HG03135 (cell line): ENCODE measurements around the gene KCNK16.

Experiments used
- ATAC-seq: cut with Tn5 transposase; IDR thresholded peaks from one replicate; pipeline ENCODE4 v1.9.1; 2021; ENCODE audit warnings: mild to moderate bottlenecking, moderate library complexity; ENCODE audit not compliant: unreplicated experiment

The KCNK16 gene

DNA sequence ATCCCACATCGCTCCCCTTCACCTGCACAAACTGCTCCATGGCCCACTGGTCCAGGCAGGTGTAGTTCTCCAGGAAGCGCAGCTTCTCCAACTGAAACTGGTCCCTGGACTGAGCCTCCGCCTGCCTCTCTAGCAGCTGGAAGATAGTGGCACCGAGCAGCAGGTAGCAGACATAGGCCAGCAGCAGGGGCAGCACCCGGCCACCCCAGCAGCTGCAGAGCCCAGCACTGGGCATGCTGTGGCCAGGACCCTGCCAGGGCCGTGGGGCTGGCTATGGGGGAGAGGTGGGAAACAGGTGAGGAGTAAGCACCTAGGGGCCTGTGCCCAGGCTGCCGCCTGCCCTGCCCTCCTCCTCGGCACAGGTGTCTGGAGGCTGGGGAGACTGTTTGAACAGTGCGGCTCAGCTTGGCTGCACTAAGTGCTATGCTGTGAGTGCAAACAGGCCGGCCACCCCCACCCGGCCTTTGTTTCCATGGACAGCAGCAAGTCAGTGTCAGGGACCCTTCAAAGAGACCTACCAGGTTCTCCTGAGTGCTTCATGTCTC, at the start of gene KCNK16:
Gene KCNK16, minus strand, starts transcription at position 397 of the 545 bp plus-strand sequence. Its CDS starts 162 bp downstream, at position 235.
- no peak for ATAC-seq

DNA sequence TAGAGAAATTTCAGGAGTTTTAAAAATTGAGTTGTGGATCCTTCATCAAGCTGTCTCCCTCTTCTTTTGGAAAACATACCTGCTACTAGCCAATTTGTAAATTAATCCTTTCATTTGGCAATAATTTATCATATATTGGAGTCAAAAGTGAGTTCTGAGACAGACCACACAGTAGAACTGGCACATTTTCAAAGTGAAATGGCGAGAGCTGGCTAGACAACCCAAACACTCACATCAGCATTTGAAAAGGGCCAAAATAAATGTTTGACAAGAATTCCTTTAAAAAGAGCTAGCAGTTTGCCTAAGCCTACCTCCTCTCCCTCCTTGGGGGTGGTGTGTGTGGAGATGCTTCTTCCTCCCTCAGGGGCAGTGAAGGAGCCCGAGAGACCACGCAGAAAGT, 47.9 kb upstream of the KCNK16 start:
- ATAC-seq, result no peak

DNA sequence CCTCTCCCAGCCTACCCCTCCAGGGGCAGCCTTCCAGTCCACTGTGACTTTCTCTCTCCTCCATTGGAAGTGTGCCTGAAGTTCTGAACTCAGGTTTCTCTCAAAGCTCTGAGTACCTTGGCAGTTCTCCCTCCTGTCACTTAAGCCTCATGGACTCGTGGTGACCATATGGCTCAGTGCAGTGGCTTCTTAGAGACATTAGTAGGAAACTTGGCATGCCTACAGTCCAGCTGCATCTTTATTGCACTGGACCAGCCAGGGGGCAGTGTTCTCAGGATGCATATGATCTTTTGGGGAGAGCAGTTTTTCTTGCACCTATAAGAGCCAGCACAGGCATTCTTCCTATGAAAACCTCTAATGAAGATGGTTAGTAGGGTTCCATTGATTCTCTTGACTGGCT, 47.5 kb upstream of the KCNK16 start:
- ATAC-seq, result no peak

DNA sequence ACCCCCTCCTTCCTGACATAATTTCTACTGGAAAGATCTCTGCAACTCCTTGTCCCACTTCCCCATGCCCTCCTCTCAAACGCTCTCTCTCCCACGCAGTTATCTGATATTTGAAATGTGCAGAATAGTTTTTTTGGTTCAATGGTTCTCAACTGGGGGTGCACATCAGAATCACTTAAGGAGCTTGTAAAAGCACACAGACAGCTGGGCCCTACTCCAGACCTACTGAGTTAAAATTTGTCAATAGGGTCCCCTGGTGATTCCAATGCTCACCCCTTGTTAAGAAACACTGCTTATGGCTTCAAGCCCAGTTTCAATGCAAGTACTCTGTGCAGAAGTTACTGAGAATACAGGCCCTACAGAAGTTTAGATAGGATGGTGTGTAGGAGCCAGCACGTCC, 45.2 kb upstream of the KCNK16 start:
- no peak for ATAC-seq

DNA sequence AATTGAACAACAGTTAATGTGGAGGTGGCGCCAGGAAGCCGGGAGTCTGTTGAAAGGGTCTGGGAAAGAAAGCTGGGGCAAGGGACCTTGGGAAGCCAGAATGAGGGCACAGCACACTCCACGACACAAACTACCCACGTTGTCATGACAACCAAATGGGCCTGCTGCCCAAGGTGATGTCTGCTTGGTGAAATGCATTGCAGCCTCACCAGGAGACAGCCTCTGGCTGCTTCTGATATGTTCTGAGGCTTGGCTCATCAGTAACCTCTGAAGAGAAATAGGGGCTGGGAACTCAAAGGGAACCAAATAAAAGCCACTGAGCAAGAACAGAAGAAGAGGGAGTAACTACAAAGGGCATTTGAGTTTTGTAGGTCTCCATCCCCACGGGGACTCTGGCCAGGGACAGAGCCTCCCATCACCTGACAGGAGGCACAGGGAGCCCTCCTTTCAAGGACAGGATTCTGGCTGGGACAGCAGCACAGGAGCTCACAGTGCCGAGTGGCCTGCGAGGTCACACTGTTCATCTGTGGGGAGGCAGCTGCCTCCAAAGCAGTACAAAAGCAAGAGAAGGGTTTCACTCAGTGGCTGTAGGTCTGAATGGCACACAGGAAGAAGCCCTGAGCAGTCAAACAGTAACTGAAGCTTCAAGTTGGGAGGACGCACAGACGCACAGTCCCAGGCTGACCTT, 44.6 kb upstream of the KCNK16 start:
- ATAC-seq, result no peak

DNA sequence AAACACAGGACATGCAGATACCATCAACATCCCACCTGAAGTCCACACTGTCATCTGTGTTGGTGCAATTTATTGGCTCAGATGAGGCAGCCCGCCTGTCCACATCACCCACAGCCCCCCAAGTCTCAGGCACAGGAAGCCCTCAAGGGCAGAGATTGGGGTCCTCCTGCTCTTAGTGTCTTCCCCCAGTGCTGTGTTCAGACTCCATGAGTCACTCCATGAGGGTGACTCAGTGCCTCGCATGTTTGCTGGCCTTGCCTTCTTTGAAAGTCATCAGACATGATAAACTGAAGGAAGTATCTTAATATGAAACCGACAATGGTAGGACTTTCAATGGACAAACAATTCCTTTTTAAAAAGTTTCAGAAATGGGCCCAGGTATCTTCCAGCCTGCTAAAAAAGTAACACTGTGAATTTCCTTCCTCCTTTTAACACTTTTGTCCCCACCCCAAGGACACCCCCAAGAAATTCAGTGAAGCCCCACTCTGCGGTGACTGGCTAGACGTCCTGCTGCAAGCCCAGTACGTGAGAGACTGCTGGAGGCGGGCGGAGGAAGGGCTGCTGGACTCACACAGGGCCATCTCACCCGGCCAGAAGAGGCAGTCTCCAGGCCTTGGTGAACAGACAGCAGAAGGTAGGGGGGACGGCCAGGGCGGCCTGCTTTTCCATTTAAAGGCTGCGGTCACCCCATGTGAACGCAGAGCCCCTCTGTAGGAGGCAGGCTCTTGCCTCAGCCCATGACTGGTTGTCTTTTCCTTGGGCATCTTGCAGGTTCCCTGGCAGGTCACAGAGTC, 43.0 kb upstream of the KCNK16 start:
- ATAC-seq, result no peak

DNA sequence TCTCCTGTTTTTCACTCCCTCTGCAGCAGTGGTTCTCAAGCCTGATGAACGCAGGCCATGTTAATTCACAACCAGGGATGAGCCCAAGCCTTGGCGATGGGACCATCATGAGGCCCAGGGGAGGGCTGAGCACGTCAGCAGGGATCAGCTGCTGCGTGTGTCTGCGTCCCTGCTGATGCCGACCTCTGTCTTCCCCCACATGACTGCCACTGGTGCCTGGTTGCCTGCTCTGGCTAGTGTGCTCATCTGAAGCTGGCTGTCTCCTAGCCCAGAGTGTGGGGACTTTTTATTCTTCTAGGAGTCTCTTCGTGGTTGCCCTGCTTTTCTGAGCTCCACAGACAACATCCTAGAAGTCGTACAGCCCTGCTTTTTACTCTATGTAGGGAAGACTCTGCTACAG, 40.8 kb upstream of the KCNK16 start:
- no peak for ATAC-seq

DNA sequence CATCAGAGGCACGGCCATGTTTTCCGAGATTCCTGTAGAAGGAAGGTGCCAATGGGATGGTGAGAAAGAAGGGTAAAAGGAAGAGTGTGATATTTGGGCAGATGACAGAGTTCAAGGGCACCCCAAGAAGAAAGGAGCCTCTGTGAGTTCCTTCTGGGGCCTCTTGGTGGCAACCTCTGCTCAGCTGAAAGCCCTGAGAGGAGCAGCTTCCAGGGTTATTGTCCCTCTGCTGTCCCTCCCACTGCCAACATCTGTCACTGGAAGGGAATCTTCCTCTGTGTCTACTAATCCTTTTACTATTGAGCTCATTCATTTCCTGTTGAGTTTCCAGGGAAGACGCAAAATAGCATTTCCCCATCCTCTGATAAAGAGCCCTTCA, 40.0 kb upstream of the KCNK16 start:
- no peak for ATAC-seq

DNA sequence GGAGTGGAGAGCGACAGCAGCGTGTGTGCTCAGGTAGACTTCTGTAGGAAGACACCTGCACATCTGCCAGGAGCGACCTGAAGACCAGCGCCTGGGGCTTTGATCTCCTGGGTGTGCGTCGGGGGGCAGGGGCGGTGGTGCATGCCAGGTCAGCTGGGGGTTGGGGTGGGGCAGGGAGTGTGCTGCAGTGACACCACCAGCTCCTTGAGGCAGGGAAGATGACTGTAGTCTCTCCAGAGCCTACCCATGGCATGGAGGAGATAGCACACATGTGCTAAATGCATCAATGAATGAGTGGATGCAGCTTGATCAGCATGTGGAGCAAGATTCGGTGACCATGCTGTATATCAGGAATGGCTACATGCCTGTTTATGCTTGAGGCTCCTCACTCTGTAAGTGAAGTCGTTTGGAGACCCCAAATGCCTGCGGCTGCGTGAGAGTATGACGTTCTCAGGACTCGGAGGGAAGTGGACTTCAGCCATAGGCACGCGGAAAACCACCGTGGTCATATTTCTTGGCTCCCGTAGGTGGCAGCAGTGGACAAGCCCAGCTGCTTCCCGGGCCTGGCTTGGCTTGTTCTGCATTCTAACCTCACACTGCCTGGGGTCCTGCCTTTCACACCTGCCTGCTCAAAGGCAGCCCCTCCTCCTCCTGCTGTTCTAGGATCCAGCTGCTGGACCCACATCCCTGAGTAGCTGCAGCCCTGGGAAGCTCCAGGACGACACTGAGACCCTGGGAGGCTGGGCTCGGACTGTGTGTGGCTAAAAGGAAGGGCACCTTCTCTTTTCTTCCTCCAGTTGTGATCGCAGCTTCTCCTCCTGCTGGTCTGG, 39.4 kb upstream of the KCNK16 start:
- ATAC-seq, result peak; percentile 71

DNA sequence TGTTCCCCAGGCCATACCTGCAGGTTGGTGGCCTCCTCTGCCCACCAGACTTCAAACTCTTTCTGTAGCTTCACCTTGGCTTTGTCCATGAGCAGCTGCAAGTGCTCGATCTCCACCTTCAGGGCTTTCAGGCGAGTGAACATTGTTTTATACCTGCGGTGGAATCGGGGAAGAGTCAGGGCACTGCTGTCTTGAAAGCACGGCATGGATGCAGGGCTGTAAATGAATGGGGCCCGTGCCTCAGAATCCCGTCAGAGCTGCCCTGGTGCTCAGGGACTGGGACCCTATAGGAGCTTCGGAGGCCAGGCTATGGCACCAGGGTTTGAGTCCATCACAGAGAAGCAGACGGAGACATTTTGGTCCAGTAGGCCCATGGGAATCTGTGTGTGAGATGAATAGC, 37.9 kb upstream of the KCNK16 start:
- no peak for ATAC-seq

DNA sequence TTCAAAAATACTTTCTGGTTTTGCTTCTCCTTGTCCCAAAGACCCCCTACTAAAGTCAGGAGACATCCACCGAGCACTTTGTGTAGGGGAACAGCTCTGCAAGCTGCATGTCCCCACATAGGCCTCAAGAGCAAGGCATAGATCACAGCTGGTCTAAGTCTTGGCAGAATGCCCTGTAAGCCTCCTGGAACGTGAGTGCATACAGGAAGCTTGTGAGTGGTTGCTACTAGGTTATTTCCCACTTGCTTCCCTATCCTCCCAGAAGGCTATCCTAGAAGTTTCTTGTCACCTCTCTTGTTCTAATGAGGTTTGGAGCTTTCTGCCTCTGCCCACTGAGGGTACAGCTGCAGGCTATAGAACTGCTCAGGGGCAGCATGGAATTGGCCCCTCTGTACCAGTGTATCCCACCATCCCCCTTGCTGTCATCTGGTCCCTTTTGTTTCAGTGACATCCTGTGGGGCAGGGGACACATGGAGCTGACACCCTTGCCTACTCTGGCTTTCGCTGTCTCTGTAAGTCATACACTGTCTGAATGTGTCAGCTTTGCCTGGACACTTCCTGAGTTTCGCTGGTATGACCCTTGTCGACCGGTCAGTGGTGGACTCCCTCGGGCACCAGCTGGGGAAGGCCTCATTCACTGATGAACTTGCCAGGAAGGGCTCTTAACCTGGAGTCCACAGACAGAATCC, 35.6 kb upstream of the KCNK16 start:
- no peak for ATAC-seq

DNA sequence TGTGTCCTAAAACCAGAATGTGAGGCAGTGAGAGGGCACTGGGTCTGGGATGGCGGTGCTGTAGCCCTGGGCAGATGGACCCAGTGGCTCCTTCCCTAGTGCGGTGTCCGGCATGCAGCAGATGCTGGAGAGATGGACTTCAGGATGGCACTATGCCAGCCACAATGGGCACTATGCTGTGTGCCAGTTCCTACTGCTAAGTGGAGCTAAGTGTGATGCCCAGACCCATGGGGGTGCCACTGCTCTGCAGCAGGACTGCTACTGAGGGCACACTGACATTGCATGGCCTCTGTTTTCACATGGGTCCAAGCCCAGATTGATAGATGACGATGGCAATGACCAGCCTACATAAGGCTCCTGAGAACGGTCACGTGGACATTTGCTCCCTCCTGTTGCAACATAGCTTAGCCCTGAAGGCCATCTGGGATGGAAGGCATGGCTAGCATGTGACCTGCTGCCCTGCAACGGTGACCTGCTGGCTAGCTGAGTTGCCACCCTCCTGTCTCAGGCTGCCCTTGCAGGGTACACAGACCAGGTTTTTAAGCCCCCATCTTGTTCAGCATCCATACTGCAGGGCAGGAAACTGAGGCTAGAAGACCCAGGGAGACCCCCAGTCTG, 31.3 kb upstream of the KCNK16 start:
- no peak for ATAC-seq

DNA sequence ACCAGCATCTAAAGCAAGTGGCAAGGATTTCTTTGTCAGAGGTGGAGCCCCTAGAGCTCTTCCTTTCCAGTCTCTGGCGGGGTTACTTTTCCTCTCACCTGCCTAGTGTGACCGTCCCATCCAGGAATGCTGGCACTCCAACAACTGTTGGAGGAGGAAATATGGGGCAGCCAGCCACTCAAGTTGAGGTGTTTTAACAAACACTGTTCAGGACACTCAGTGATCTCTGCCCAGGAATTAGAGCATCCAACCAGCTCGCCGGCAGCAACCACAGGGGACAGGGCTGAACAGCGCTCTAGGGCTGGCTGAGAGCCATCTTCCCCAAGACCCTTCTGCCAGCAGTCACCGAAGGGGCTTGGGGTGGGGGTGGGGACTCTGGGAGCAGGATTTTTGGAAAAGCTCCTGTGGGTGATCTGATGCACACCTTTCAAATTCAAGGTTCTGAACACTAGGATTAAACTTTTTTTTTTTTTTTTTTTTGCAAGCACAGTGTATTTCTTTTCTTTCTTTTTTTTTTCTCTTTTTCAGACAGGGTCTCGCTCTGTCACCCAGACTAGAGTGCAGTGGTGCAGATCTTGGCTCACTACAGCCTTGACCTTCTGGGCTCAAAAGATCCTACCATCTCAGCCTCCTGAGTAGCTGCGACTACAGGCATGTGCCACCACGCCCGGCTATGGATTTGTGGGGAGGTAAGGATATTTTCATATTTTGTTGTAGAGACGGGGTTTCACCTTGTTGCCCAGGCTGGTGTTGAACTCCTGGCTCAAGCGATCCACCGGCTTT, 28.4 kb upstream of the KCNK16 start:
- no peak for ATAC-seq

DNA sequence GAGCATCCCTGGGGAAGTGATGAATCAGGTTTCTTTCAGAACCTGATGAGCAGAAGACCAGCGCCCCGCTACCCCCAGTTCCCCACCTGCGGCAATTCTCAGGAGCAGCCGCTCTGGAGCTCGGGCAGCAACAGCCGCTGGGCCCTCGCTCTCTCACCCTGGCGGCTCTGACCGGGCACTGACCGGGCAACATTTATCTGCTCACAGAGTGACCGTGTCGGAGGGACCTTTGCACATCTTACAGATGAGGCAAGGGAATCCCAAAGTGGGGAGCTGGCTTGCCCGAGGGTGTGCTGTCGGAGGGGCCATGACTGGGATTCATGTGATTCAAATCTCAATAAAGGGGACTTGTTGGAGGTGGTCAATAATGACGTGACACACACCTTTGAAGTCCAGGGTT, 26.2 kb upstream of the KCNK16 start:
- ATAC-seq, result no peak

DNA sequence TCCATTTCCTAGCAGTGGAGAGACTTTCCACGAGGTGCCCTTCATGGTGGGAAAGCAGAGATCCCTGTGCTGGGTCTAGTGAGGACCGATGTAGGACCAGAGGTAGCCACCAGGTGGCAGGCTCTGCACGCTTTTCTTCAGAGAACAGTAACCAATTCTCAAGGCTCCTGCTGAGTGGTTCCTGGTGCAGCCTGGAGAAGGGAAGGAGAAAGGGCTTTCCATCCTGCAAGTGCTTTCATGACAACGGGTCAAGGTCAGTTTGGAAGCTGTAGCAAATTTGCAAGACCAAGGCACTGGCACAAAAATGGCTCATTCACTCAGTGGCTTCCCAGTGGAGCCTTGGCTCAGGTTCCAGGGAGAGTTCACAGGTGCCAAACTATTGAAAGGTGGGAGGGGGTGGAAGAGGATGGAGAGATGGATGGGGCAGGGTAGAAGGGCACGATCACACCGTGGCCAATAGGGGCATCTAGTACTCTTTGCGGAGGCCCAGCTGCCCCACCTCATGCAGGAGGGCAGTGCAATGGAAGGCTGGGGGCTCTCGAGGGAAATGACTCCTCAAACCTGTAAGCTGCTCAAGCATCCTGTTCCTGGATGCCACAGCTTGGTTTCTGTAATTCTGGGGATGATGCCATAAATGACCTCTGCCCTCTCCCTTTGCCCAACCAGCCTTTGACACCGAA, 25.5 kb upstream of the KCNK16 start:
- ATAC-seq, result no peak

DNA sequence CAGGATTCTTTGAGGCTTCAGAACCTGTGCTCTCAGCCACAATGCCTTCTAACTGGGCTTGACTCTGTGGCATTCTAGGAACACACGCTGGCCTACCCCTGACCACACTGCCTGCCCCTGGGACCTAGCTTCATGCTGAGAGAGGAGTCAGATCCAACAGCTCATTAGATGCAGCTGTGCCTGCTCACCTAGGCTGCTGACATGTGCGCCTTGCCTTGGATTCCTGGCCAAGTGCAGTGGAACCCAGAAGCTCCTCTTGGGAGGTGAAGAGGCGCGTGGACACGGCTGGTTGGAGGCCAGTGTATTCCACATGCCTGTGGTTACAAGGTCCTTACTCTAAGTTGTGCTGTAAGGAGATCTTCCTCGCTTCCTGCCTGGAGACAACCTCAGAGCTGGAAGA, 24.7 kb upstream of the KCNK16 start:
- no peak for ATAC-seq

DNA sequence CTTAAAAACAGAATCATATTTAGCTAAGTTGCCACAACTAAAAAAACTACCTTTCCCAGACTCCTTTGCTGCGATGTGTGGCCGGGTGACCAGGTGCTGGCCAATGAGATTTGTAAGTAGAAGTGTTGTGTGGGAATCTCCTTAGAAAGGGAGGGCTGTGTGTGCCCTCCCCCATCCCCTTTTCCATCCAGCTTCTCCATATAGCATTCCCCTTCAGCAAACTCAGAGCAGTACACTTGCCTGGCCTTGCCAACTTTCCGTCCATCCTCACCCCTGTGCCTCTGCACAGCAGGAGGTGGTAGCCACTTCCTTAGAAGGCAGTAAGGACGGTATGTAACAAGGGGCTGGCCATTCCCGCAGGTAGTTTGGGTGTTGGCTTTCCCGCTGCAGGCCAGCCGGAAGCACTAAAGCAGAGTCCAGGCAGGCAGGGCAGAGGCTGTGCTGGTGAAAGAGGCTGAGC, 22.3 kb upstream of the KCNK16 start:
- ATAC-seq, result no peak

DNA sequence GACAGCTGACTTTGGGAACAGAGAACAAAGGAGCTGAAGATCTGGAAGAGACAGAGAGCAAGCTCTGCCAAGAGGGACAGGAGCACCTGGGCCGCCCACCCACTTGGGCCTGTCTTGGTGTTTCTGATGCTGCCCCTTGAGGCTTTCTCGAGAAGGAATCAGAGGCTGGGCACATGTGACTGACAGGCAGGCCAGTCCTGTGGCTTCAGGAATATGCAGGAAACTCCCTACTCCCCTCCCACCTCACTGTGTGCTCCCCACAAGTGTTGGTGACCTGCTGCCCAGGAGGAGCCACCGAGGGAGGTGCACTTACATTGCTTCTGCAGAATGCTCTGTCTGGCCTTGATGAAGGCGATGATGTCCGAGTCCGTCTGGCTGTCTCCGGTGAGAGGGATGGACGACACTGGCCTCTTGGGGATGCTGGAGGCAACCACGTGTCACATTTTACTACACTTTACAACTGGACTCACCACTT, 20.9 kb upstream of the KCNK16 start:
- ATAC-seq, result no peak
